H1 (cell line): Measurements from ENCODE around the gene RBFOX1. TPM values are rescaled to one million over a fixed set of nuclear protein-coding genes. Genes with fewer than 3 reads are reported as not detected.

Experiments
- CTCF ChIA-PET: fragments of 300-600 bp; sonication (Branson Sonifier 250); formaldehyde crosslinking; loops from one replicate; lab custom pipeline; 2021; ENCODE audit not compliant: partially characterized antibody; lab: Charles Lee
- POLR2A ChIA-PET: fragments of 300-600 bp; sonication (Branson Sonifier 250); formaldehyde crosslinking; loops from one replicate; lab custom pipeline; 2021; ENCODE audit warnings: inconsistent platforms; ENCODE audit not compliant: partially characterized antibody; lab: Charles Lee
- DNase-seq, 2 experiments: peaks; one replicate each; pipeline versions ENCODE4 v3.0.0 to v3.0.0-alpha.2; 2010 to 2022; ENCODE audit warnings: low spot score in 2 of 2, low read depth in 1 of 2, mixed read lengths in 1 of 2
- FAIRE-seq: peaks from 2 replicates; lab custom pipeline; 2011; peaks lifted over from hg19 to GRCh38; lab: Jason Lieb, UNC
- H2AFZ ChIP-seq: 2 replicates; pipeline ENCODE4 v1.8.1; 2012; ENCODE audit warnings: low read length, inconsistent platforms
- H2AK5ac ChIP-seq: 2 replicates; pipeline ENCODE4 v1.6.1; 2013; ENCODE audit warnings: low read depth, low read length
- H2BK120ac ChIP-seq: replicated peaks from 2 replicates; pipeline ENCODE3; 2013; ENCODE audit warnings: low read depth, low read length, inconsistent platforms
- H2BK12ac ChIP-seq: 2 replicates; pipeline ENCODE4 v1.6.1; 2013; ENCODE audit warnings: low read depth, low read length
- H2BK15ac ChIP-seq: 2 replicates; pipeline ENCODE4 v1.6.1; 2013; ENCODE audit warnings: low read length
- H2BK20ac ChIP-seq: 2 replicates; pipeline ENCODE4 v1.6.1; 2013; ENCODE audit warnings: low read length
- H2BK5ac ChIP-seq: 2 replicates; pipeline ENCODE4 v1.6.1; 2013; ENCODE audit warnings: low read depth, low read length
- H3K14ac ChIP-seq: 2 replicates; pipeline ENCODE4 v1.6.1; 2013; ENCODE audit warnings: inconsistent platforms; ENCODE audit not compliant: insufficient read length
- H3K18ac ChIP-seq: 2 replicates; pipeline ENCODE4 v1.6.1; 2013; ENCODE audit warnings: low read length; ENCODE audit errors: extremely low read depth
- H3K23ac ChIP-seq: 2 replicates; pipeline ENCODE4 v1.6.1; 2013; ENCODE audit warnings: inconsistent platforms; ENCODE audit not compliant: insufficient read length
- H3K23me2 ChIP-seq: 2 replicates; pipeline ENCODE4 v1.6.1; 2013; ENCODE audit warnings: low read depth, low read length
- H3K27ac ChIP-seq: 2 replicates; pipeline ENCODE4 v1.6.1; 2011; ENCODE audit warnings: low read depth, low read length, inconsistent platforms
- H3K27me3 ChIP-seq, 4 experiments: replicated peaks in 1 of 4; 1 replicate in 1 of 4; 2 replicates in 3 of 4; pipeline versions ENCODE4 v1.6.1 to v1.8.1; 2011 to 2013; ENCODE audit warnings: low read length in 3 of 4, mild to moderate bottlenecking in 3 of 4, inconsistent platforms in 2 of 4, mixed read lengths in 2 of 4, moderate library complexity in 1 of 4; ENCODE audit not compliant: control insufficient read depth in 3 of 4, insufficient read depth in 3 of 4; ENCODE audit errors: extremely low read depth in 1 of 4
- H3K36me3 ChIP-seq, 4 experiments: 2 replicates each; pipeline versions ENCODE4 v1.6.1 to v1.8.1; 2011 to 2013; ENCODE audit warnings: mild to moderate bottlenecking in 4 of 4, low read length in 3 of 4, moderate library complexity in 2 of 4, control low read depth in 1 of 4, inconsistent platforms in 1 of 4; ENCODE audit not compliant: insufficient read depth in 4 of 4, control insufficient read depth in 2 of 4
- H3K4ac ChIP-seq: replicated peaks from 2 replicates; pipeline ENCODE3; 2013; ENCODE audit warnings: low read length, low read depth, mixed read lengths, inconsistent platforms; ENCODE audit not compliant: insufficient read length
- H3K4me1 ChIP-seq, 4 experiments: replicated peaks in 1 of 4; 1 replicate in 1 of 4; 2 replicates in 3 of 4; pipeline versions ENCODE4 v1.6.1 to v1.8.1; 2011 to 2013; ENCODE audit warnings: low read length in 3 of 4, inconsistent platforms in 2 of 4, mixed read lengths in 1 of 4; ENCODE audit not compliant: insufficient read depth in 4 of 4, control insufficient read depth in 3 of 4
- H3K4me2 ChIP-seq, 2 experiments: 2 replicates each; pipeline versions ENCODE4 v1.6.1 to v1.8.1; 2011 to 2013; ENCODE audit warnings: low read depth in 2 of 2, low read length in 2 of 2, control low read depth in 1 of 2, inconsistent platforms in 1 of 2, mild to moderate bottlenecking in 1 of 2; ENCODE audit not compliant: insufficient read depth in 1 of 2
- H3K4me3 ChIP-seq, 4 experiments: fragments of 200-600, 300-600 bp in 1 of 4; sonication (generic), shearing (Covaris generic), sonication (Bioruptor Twin) in 1 of 4; 2 replicates each; pipeline versions ENCODE4 v1.5.1 to v1.8.1; 2011 to 2016; ENCODE audit warnings: low read length in 4 of 4, low read depth in 3 of 4, control low read depth in 2 of 4, inconsistent platforms in 2 of 4, mild to moderate bottlenecking in 2 of 4, mixed read lengths in 1 of 4, moderate library complexity in 1 of 4; ENCODE audit not compliant: insufficient read depth in 2 of 4; ENCODE audit errors: extremely low read depth in 1 of 4
- H3K56ac ChIP-seq: replicated peaks from 2 replicates; pipeline ENCODE3; 2013; ENCODE audit warnings: low read depth, mild to moderate bottlenecking, mixed read lengths, low read length, inconsistent platforms; ENCODE audit not compliant: insufficient read length
- H3K79me1 ChIP-seq: 2 replicates; pipeline ENCODE4 v1.6.1; 2013; ENCODE audit warnings: low read depth, low read length, control low read depth
- H3K79me2 ChIP-seq, 2 experiments: 2 replicates each; pipeline versions ENCODE4 v1.6.1 to v1.8.1; 2012 to 2013; ENCODE audit warnings: low read length in 2 of 2, mild to moderate bottlenecking in 2 of 2, inconsistent platforms in 1 of 2; ENCODE audit not compliant: insufficient read depth in 2 of 2, control insufficient read depth in 1 of 2
- H3K9ac ChIP-seq, 4 experiments: replicated peaks in 1 of 4; 1 replicate in 1 of 4; 2 replicates in 3 of 4; pipeline versions ENCODE4 v1.6.1 to v1.8.1; 2011 to 2013; ENCODE audit warnings: low read depth in 3 of 4, low read length in 3 of 4, control low read depth in 2 of 4, mild to moderate bottlenecking in 2 of 4, moderate library complexity in 2 of 4, inconsistent platforms in 1 of 4; ENCODE audit errors: extremely low read depth in 1 of 4
- H3K9me3 ChIP-seq, 2 experiments: 2 replicates each; pipeline versions ENCODE4 v1.6.1 to v1.8.1; 2012 to 2013; ENCODE audit warnings: mild to moderate bottlenecking in 2 of 2, moderate library complexity in 2 of 2, control low read depth in 1 of 2, inconsistent platforms in 1 of 2, low read depth in 1 of 2, low read length in 1 of 2, mixed read lengths in 1 of 2; ENCODE audit not compliant: insufficient read depth in 2 of 2
- H4K20me1 ChIP-seq, 2 experiments: replicated peaks in 1 of 2; 2 replicates each; pipeline versions ENCODE3 to v1.8.1; 2011 to 2013; ENCODE audit warnings: inconsistent platforms in 2 of 2, low read length in 2 of 2, mild to moderate bottlenecking in 1 of 2; ENCODE audit not compliant: insufficient read depth in 2 of 2, control insufficient read depth in 1 of 2
- H4K5ac ChIP-seq: 2 replicates; pipeline ENCODE4 v1.6.1; 2013; ENCODE audit warnings: low read length, low read depth, mixed read lengths, inconsistent platforms; ENCODE audit not compliant: insufficient read length
- H4K8ac ChIP-seq: 2 replicates; pipeline ENCODE4 v1.8.0; 2013; ENCODE audit warnings: mild to moderate bottlenecking, moderate library complexity, low read length, inconsistent platforms; ENCODE audit not compliant: insufficient read depth; ENCODE audit errors: extremely low read depth
- H4K91ac ChIP-seq: replicated peaks from 2 replicates; pipeline ENCODE3; 2013; ENCODE audit warnings: low read length, mixed read lengths, inconsistent platforms; ENCODE audit not compliant: insufficient read length
- CHD2 ChIP-seq: IDR thresholded peaks from 2 replicates; pipeline ENCODE4 v1.6.1; 2012; ENCODE audit warnings: low read length, improper control_type of control experiment
- E2F6 ChIP-seq: IDR thresholded peaks from 2 replicates; pipeline ENCODE4 v1.6.1; 2012; ENCODE audit warnings: inconsistent platforms
- JUND ChIP-seq: IDR thresholded peaks from 2 replicates; pipeline ENCODE4 v1.6.1; 2011; ENCODE audit warnings: mild to moderate bottlenecking, improper control_type of control experiment, low read length
- KDM1A ChIP-seq: fragments of 200-600, 300-600 bp; sonication (generic); IDR thresholded peaks from 2 replicates; pipeline ENCODE4 v1.7.1; 2016; ENCODE audit warnings: mild to moderate bottlenecking, low read length, borderline replicate concordance
- KDM4A ChIP-seq: IDR thresholded peaks from one replicate; pipeline ENCODE4 v1.7.1; 2012; ENCODE audit warnings: low read depth, mild to moderate bottlenecking, moderate library complexity, low read length, inconsistent platforms; ENCODE audit not compliant: severe bottlenecking
- PHF8 ChIP-seq: fragments of 200-600 bp; sonication (generic); conservative IDR thresholded peaks from 2 replicates; pipeline ENCODE4 v1.7.1; 2012; ENCODE audit warnings: low read depth, mild to moderate bottlenecking, inconsistent platforms, low read length, moderate library complexity
- RAD21 ChIP-seq, 2 experiments: IDR thresholded peaks in 1 of 2; conservative IDR thresholded peaks in 1 of 2; 2 replicates each; pipeline ENCODE4 v1.6.1; 2011; ENCODE audit warnings: low read depth in 2 of 2, low read length in 2 of 2, improper control_type of control experiment in 1 of 2, inconsistent platforms in 1 of 2, mild to moderate bottlenecking in 1 of 2, moderate library complexity in 1 of 2
- RFX5 ChIP-seq: IDR thresholded peaks from 2 replicates; pipeline ENCODE4 v1.6.1; 2011; ENCODE audit warnings: low read depth, low read length, improper control_type of control experiment, borderline replicate concordance
- RNF2 ChIP-seq: fragments of 200-900, 300-1000 bp; sonication (generic); IDR thresholded peaks from 2 replicates; pipeline ENCODE4 v1.7.1; 2016; ENCODE audit warnings: borderline replicate concordance, low read depth, mild to moderate bottlenecking, antibody characterized with exemption, low read length; ENCODE audit not compliant: poor library complexity, severe bottlenecking; ENCODE audit errors: missing control alignments
- SP2 ChIP-seq: IDR thresholded peaks from 2 replicates; pipeline ENCODE4 v1.6.1; 2012; ENCODE audit warnings: mild to moderate bottlenecking, low read length, inconsistent platforms
- TAF1 ChIP-seq: IDR thresholded peaks from 2 replicates; pipeline ENCODE4 v1.6.1; 2011; ENCODE audit warnings: mild to moderate bottlenecking, low read depth, low read length
- TBP ChIP-seq: IDR thresholded peaks from 2 replicates; pipeline ENCODE4 v1.6.1; 2011; ENCODE audit warnings: low read depth, low read length, improper control_type of control experiment
- WGBS, 2 experiments: shearing (Covaris generic) in 1 of 2; methylation state at CpG; one replicate each; pipeline versions ENCODE4 v1.1.6 to v1.1.7; 2013 to 2015; ENCODE audit warnings: low lambda C conversion rate in 2 of 2, mixed read lengths in 2 of 2, inconsistent platforms in 1 of 2, low coverage in 1 of 2, missing lambda C conversion rate in 1 of 2; ENCODE audit not compliant: insufficient replicate concordance in 2 of 2, insufficient coverage in 1 of 2, insufficient read length in 1 of 2; ENCODE audit errors: extremely low coverage in 1 of 2, missing lambda C conversion rate in 1 of 2; 5-methylcytosine and 5-hydroxymethylcytosine counted together
- polyA plus RNA-seq, 7 experiments: library from polyadenylated mRNA; depleted of rRNA in 3 of 7; stranded (reverse) in 5 of 7; unstranded in 2 of 7; fragments of >200 nt in 5 of 7; fragments of 200-250 nt in 2 of 7; gene quantifications; 1 replicate in 5 of 7; 2 replicates in 1 of 7; 4 replicates in 1 of 7; pipeline versions ENCODE4 v1.2.1 to v1.2.3, GENCODE V29; 2011 to 2013; ENCODE audit warnings: missing spikeins in 2 of 7, mixed read lengths in 2 of 7
- total RNA-seq: library from RNA; stranded (reverse); fragmentation: NEBNext Ultra II Directional; extraction: Animal tissue kit (Norgen Biotek cat#: 25700); gene quantifications from 2 replicates; pipeline ENCODE4 v1.2.1, GENCODE V29; 2021

The RBFOX1 gene
- total and polyA plus RNA-seq, 2 of the 8 experiments (the other 6 are each of a cell fraction or from before 2014, with no cell fraction given) = 1.7 to 2.8 TPM

- H3K4me1 ChIP-seq = no peaks in the 10 kb centered on the region
- H2BK120ac ChIP-seq = no peak overlapping the region
- no peak overlapping the region for H4K5ac ChIP-seq
- no peaks in the 10 kb centered on the region for H3K79me2 ChIP-seq
- H3K9ac ChIP-seq = no peak overlapping the region
- no peak overlapping the region for H3K23ac ChIP-seq
- H3K79me1 ChIP-seq = no peaks in the 10 kb centered on the region
- H3K27ac ChIP-seq = no peak overlapping the region
- H2BK15ac ChIP-seq = no peak overlapping the region
- H4K8ac ChIP-seq = no peak overlapping the region
- H3K23me2 ChIP-seq = no peaks in the 10 kb centered on the region; the same call in 1 of the 2 replicates
- no peak overlapping the region for H2BK20ac ChIP-seq
- H2BK5ac ChIP-seq = no peak overlapping the region
- POLR2A ChIA-PET = no interaction called here
- WGBS, 2 experiments = 79% methylated on average over 11 of the region's 13 CpGs; no CpG with 5 or more reads in 1 of the 2 experiments
- no peak overlapping the region for H4K91ac ChIP-seq
- CTCF ChIA-PET = interaction anchor here (1.3 kb wide), 1 partner anchor 11 kb away, joined by 3 read pairs; no protein-coding TSS in a partner anchor
- no peak overlapping the region for H3K14ac ChIP-seq
- no peak overlapping the region for H2AK5ac ChIP-seq
- DNase-seq (no peak), FAIRE-seq (no peak)
- no peaks in the 10 kb centered on the region for H4K20me1 ChIP-seq
- no peak overlapping the region for H3K56ac ChIP-seq
- H3K4ac ChIP-seq = no peak overlapping the region
- peaks cover 3 to 7% of the 10 kb centered on the region in 2 experiments; a peak in 1 of 4 replicates for H3K9me3 ChIP-seq
- no peaks in the 10 kb centered on the region for H3K27me3 ChIP-seq
- no peaks in the 10 kb centered on the region for H3K36me3 ChIP-seq
- no peak overlapping the region for H2AFZ ChIP-seq
- H2BK12ac ChIP-seq = no peak overlapping the region
- H3K4me2 ChIP-seq = no peak overlapping the region
- no peak overlapping the region for H3K4me3 ChIP-seq
- H3K18ac ChIP-seq = no peak overlapping the region
- no peak for TF ChIP-seq PHF8
- TF ChIP-seq TAF1 = no peak
- no peak for TF ChIP-seq RFX5
- TF ChIP-seq CHD2 = no peak
- no peak for TF ChIP-seq KDM4A
- no peak for TF ChIP-seq RAD21 (IDR thresholded peaks at IDR 0.05 in 1 of 2, conservative IDR thresholded peaks at IDR 0.05 in 1 of 2; ENCODE audit: low read depth in 2 of 2, low read length in 2 of 2)
- TF ChIP-seq TBP = no peak
- no peak for TF ChIP-seq SP2
- no peak for TF ChIP-seq JUND
- no peak for TF ChIP-seq RNF2
- no peak for TF ChIP-seq KDM1A
- no peak for TF ChIP-seq E2F6
These were observed 76.2 kb downstream of the RBFOX1 start for GRCh38 chr16:7408700-7409365.
